Peyer's patch (tissue), 4 donors: Measurements from ENCODE around the gene MAP3K5. TPM values are rescaled to one million over a fixed set of nuclear protein-coding genes. Genes with fewer than 3 reads are reported as not detected.

ENCODE experiments used
- DNase-seq, 3 donors: peaks; one replicate each; pipeline ENCODE4 v3.0.0-alpha.2; 2017 to 2019
- H3K27ac ChIP-seq, 4 donors: fragments of 200-600 bp; sonication (generic); one replicate each; pipeline ENCODE4 v1.5.1; 2016 to 2019
- H3K27me3 ChIP-seq, 2 donors: fragments of 200-600 bp; sonication (generic); one replicate each; pipeline ENCODE4 v1.5.1; 2019
- H3K36me3 ChIP-seq, 3 donors: fragments of 200-600 bp; sonication (generic); one replicate each; pipeline ENCODE4 v1.5.1; 2016 to 2019
- H3K4me1 ChIP-seq, 4 donors: fragments of 200-600 bp; sonication (generic); one replicate each; pipeline ENCODE4 v1.5.1; 2016 to 2019
- H3K4me3 ChIP-seq, 4 donors: fragments of 200-600 bp; sonication (generic); 1 replicate in 3 of 4; 2 replicates in 1 of 4; pipeline ENCODE4 v1.5.1; 2016 to 2019; ENCODE audit warnings: mild to moderate bottlenecking in 1 of 4
- H3K9me3 ChIP-seq, 4 donors: fragments of 200-600 bp; sonication (generic); one replicate each; pipeline ENCODE4 v1.5.1; 2016 to 2019; ENCODE audit warnings: mild to moderate bottlenecking in 1 of 4
- POLR2A ChIP-seq, 2 donors: fragments of 450-650 bp; IDR thresholded peaks; one replicate each; pipeline ENCODE4 v1.5.1; 2017; ENCODE audit warnings: antibody characterized with exemption in 2 of 2, mild to moderate bottlenecking in 2 of 2, moderate library complexity in 2 of 2
- total RNA-seq, 4 donors: library from RNA; depleted of rRNA; stranded (reverse); fragments of >200 nt; gene quantifications; one replicate each; pipeline ENCODE4 v1.1.0, GENCODE V29; 2016
- TF ChIP-seq, protein P1 (sequence below), 6 experiments: fragments of 450-650 bp in 4 of 6; fragments of 200-600 bp in 2 of 6; sonication (generic) in 1 of 6; IDR thresholded peaks; one replicate each; pipeline ENCODE4 v1.5.1; 2017 to 2019; ENCODE audit warnings: antibody characterized with exemption in 6 of 6, mild to moderate bottlenecking in 3 of 6, moderate library complexity in 1 of 6

MAP3K5 gene
- total RNA-seq, 4 donors from 2014 or later: 14.2 to 46.2 (median 23.2) TPM

DNA sequence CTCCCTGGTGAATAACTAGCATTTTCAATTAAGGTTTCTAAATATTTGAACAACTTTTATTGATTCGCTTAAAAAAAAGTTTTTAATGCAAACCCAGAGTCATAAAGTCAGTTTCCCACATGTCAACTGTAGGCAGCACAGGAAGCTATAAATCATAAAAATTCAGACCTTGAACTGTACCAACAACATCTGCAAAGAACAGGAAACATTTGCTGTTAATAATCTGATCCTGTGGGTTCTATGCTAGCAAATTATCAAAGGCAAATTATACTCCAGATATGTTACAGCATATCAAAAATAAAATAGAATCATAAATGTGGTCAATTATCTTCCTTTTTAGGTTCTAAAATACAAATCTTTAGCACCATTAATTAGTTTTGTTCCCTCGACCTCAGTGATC, 225.4 kb downstream of the MAP3K5 start:
- peak overlapping the region in 3 of 4 donors; percentile 4 to 70 (median 66) for H3K27ac ChIP-seq
- no peak for DNase-seq
- H3K27me3 ChIP-seq: no peaks in the 10 kb centered on the region
- TF ChIP-seq, protein P1, sequence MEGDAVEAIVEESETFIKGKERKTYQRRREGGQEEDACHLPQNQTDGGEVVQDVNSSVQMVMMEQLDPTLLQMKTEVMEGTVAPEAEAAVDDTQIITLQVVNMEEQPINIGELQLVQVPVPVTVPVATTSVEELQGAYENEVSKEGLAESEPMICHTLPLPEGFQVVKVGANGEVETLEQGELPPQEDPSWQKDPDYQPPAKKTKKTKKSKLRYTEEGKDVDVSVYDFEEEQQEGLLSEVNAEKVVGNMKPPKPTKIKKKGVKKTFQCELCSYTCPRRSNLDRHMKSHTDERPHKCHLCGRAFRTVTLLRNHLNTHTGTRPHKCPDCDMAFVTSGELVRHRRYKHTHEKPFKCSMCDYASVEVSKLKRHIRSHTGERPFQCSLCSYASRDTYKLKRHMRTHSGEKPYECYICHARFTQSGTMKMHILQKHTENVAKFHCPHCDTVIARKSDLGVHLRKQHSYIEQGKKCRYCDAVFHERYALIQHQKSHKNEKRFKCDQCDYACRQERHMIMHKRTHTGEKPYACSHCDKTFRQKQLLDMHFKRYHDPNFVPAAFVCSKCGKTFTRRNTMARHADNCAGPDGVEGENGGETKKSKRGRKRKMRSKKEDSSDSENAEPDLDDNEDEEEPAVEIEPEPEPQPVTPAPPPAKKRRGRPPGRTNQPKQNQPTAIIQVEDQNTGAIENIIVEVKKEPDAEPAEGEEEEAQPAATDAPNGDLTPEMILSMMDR (IDR thresholded peaks at IDR 0.05): no peak
- no peak for TF ChIP-seq POLR2A (IDR thresholded peaks at IDR 0.05)
- H3K4me3 ChIP-seq: no peak overlapping the region
- H3K36me3 ChIP-seq: peaks cover 0 to 7% (median 0%) of the 10 kb centered on the region in 3 donors
- H3K9me3 ChIP-seq: no peaks in the 10 kb centered on the region
- peaks cover 0 to 20% (median 0%) of the 10 kb centered on the region in 4 donors for H3K4me1 ChIP-seq

DNA sequence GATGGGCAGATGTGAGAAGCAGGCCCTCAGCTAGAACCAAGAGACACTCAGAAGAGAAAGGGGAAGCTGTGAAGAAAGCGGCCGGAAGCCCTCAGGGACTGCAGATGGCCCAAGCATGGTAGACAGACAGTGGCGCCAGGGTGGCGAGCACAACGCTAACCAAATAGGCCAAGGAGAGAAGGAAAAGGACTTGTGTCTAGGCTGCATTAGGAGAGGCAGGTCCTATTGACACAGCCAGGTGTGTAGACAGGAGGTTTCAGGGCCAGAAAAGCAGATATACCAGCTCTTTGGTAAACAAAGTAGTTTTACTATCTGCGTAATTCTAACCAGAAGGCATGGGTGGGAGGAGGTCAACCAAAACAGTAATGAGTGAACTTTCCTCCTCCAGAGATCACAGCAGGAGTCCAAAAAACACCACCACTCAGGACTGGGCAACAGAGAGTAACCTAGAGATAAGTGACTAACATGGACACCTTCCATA, 226.2 kb downstream of the MAP3K5 start:
- no peaks in the 10 kb centered on the region for H3K9me3 ChIP-seq
- no peak overlapping the region for H3K4me3 ChIP-seq
- no peaks in the 10 kb centered on the region for H3K27me3 ChIP-seq
- H3K36me3 ChIP-seq: peaks cover 0 to 11% (median 0%) of the 10 kb centered on the region in 3 donors
- TF ChIP-seq, protein P1 (IDR thresholded peaks at IDR 0.05): no peak
- peaks cover 0 to 20% (median 0%) of the 10 kb centered on the region in 4 donors for H3K4me1 ChIP-seq
- DNase-seq: peak in 2 of 3 donors; percentile 59 to 71
- H3K27ac ChIP-seq: peak overlapping the region in 2 of 4 donors; percentile 42 to 66

DNA sequence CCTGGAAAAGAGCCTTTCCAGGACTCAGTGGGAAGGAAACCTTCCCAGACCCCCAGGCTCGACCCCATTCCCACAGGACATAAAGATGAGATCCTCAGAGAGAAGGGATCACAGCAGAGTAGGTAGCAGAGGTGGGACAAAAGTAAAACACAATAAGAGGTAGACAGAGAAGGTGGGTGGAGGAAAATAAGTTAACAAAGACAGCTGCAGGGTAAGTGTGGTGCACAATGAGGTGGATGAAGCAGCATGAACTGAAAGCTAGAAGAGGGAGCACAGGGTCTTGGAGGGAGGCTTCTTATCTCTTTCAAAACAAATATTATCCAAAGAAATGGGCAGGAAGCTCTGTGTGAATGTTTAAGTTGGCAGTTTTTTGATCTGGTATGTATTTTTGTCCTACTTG, 228.1 kb downstream of the MAP3K5 start:
- Histone ChIP-seq H3K27me3 (no peaks in the 10 kb centered on the region), H3K27ac (no peak overlapping the region), H3K4me3 (no peak overlapping the region), H3K9me3 (no peaks in the 10 kb centered on the region), H3K4me1 (peaks cover 0 to 20% (median 0%) of the 10 kb centered on the region in 4 donors), H3K36me3 (peaks cover 0 to 24% (median 0%) of the 10 kb centered on the region in 3 donors)
- no peak for DNase-seq
- TF ChIP-seq POLR2A (IDR thresholded peaks at IDR 0.05): no peak
- TF ChIP-seq, protein P1 (IDR thresholded peaks at IDR 0.05): no peak

DNA sequence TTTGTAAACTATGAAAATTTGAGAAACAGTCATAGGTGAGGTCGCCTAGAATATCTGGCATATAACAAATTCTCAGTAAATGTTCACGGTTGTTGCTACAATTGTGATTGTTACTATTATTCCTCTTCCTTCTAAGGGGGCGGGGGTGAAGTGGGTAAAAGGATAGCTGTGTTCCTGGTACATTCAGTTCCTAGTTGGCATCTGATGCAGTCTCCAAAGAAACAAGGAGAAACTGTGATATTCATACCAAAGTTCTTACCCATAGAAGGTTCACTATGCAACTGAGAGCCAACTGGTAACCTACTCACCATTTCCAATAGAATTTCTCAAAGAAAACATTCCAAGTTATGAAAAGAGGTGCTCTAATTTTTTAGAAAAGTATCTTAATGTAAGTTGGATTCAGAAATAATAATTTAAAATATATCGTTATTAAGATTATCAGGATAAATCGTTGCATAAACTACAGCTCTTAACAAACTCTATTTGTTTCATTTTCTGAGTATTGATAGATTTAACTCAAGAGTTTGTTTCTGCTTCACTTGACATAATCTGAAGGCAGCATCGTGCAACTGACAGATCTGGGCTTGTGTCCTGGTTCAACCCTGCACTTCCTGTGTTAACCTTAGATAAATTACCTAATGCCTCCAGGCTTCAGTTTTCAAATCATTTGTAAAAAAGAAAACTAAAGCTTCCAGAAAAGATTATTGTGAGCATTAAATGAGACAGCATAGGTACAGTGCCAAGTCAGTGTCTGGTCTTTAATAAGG, 228.7 kb downstream of the MAP3K5 start:
- no peak for TF ChIP-seq POLR2A (IDR thresholded peaks at IDR 0.05)
- TF ChIP-seq, protein P1 (IDR thresholded peaks at IDR 0.05): no peak
- Histone ChIP-seq H3K4me3 (no peak overlapping the region), H3K27ac (no peak overlapping the region), H3K9me3 (no peaks in the 10 kb centered on the region), H3K36me3 (peaks cover 0 to 27% (median 0%) of the 10 kb centered on the region in 3 donors), H3K27me3 (no peaks in the 10 kb centered on the region), H3K4me1 (peaks cover 0 to 20% (median 0%) of the 10 kb centered on the region in 4 donors)
- no peak for DNase-seq

DNA sequence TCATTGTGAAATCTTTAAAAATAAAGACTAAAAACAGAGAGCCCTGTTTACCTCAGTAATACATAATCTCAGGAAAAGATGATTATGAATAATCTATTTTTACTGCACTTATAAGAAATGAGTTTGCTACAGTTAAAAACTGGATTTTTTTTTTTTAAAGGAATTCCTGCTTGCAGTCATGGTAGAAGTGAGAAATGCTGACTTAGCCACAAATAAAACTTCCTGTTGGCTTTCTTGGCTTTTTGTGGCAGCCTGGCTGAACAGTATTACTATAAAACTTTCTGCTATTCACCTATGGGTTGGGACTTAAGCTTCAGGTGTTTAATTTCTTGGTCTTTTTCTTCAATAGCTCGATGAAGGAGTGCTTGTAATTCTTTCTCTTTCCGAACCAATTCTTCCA, 230.1 kb downstream of the MAP3K5 start:
- Histone ChIP-seq H3K9me3 (no peaks in the 10 kb centered on the region), H3K36me3 (peaks cover 0 to 27% (median 0%) of the 10 kb centered on the region in 3 donors), H3K4me3 (no peak overlapping the region), H3K27me3 (no peaks in the 10 kb centered on the region), H3K27ac (no peak overlapping the region), H3K4me1 (peaks cover 0 to 13% (median 0%) of the 10 kb centered on the region in 4 donors)
- TF ChIP-seq POLR2A (IDR thresholded peaks at IDR 0.05): no peak
- TF ChIP-seq, protein P1 (IDR thresholded peaks at IDR 0.05): no peak
- no peak for DNase-seq
